CD4-positive, alpha-beta T cell treated with Interleukin-6 at 100 ng/mL for 8 hours (primary cell): Measurements from ENCODE around the gene OR52E4.

Experiments used
- DNase-seq: peaks from one replicate; pipeline ENCODE4 v3.0.0-alpha.2; 2020; ENCODE audit warnings: mixed read lengths, low spot score

The OR52E4 gene

DNA sequence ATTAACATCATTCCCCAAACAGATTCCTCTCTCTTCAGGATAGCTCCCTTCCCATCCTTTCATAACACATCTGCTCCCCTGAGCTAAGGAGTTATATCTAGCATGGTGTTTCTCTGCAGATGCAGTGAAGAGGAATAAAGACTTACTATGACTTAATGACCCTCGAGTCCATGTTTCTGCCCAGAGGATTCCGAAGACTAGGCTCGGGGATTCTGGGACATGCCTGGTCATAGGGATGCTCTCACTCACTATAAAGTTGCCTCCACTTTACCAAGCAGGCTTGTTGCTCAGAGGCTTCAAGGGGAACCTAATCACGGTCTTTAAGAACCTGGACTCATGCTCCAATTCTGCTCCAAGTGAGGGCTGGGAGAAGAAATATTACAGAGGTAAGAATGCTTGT, at the start of gene OR52E4:
OR52E4 (plus strand) TSS at position 301 of the 400 bp plus-strand sequence. CDS start 3,664 bp downstream, outside the sequence.
- DNase-seq = no peak

DNA sequence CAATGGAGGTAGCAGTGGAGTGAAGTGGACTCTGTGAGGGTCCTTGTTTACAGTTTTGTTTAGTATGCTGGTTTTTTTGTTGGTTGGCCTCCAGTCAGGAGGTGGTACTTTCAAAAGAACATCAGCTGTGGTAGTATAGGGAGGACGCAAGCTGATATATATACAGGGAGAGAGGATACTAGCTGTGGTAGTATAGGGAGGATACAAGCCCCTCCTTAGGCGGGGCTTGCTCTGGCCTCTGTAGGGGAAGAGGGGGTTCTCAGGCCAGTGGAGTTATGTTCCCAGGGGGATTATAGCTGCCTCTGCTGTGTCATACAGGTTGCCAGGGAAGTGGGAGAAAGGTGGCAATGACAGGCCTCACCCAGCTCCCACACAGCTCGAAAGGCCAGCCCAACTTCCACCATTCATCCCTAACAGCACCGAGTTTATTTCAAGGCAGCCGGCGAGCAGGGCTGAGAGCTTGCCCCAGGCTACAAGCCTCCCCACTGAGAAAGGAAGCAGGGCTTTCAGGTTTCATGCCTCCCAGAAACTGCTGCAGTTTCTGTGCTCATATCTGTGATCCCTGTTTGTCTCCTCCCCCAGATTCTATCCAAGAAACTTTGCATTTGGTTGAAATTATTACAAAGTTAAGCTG, 49.1 kb upstream of the OR52E4 start:
- no peak for DNase-seq

DNA sequence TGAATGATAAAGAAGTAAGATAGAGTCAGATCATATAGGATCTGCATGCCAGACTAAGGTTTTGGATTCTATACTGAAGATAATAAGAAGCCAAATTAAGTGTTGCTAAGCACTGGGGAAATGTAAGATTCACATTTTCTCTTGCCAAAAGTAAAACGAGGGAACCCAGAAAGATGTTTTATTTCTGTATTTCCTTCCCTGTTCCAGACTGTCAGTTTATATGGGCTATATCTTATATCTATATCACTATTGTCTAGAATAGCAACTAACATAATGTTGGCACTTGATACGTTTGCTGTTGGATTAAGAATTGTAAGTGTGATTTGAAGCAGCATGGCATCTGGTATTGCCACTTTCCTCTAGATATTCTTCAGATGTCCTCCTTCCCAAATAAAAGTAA, 47.0 kb upstream of the OR52E4 start:
- no peak for DNase-seq

GRCh38 chr11:5837695-5838094, 42.7 kb upstream of the OR52E4 start:
- DNase-seq = no peak

DNA sequence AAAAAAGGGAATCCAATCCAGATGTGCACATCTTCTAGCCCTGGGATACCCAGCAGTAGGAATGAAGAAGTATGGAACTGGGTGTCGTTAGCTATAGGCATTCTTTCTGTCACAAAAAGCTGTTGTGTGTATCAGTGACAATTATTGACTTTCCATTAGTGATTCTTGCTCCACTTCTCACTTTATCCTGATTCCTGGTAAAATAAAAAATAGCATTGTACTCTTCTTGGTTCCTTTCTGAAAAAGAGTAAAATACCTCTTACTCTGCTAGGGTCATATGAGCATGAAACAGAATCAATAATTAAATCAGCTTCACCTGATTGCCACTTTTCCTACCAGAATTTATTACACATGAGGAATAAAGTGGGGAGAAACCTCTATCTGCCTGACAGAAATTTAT, 38.6 kb upstream of the OR52E4 start, which contains the start of gene OR52E6:
OR52E6 (minus strand) TSS at position 101 of the 400 bp plus-strand sequence; CDS start at position 101, 0 bp downstream.
- no peak for DNase-seq

GRCh38 chr11:5846701-5847100, 33.7 kb upstream of the OR52E4 start:
- DNase-seq = no peak

- no peak for DNase-seq
Measured at GRCh38 chr11:5847711-5848110, 32.7 kb upstream of the OR52E4 start.

DNA sequence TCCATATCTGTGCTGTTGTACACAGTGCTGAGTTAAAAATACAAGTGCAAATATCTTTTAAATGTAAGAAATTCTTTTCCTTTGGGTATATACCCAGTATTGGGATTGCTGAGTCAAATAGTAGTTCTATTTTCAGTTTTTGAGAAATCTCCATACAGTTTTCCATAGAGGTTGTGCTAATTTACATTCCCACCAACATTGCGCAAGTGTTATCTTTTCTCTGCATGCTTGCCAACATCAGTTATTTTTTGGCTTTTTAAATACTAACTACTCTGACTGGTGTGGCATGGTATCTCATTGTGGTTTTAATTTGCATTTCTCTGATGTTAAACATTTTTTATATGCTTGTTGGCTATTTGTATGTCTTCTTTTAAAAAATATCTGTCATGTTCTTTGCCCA, 29.4 kb upstream of the OR52E4 start:
- DNase-seq = no peak

DNA sequence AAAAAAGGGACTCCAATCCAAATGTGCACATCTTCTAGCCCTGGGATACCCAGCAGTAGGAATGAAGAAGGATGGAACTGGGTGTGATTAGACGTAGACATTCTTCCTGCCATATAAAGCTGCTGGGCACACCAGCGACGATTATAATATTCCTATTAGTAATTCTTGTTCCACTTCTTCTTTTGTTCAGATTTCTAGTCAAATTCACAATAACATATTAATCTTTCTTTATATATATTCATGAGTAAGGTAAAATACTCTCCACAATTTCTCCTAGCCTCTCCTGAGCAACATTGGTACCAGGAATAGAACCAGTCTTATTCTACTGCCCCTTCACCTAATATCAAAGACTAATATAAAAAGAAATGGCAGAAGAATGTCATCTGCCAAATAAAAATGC, 22.8 kb upstream of the OR52E4 start, which contains the start of gene OR52E8:
OR52E8 (minus strand) TSS at position 101 of the 400 bp plus-strand sequence; CDS start at position 101, 0 bp downstream.
- DNase-seq = no peak

DNA sequence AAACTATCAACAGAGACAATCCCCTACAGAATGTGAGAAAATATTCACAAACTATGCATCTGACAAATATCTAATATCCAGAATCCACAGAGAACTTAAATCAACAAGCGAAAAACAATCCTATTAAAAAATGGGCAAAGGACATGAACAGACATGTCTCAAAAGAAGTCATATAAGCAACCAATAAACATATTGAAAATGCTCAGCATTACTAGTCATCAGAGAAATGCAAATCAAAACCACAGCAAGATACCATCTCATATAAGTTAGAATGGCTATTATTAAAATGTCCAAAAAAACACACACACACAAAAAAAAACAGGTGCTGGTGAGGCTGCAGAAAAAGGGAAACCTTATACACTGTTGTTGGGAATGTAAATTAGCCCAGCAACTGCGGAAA, 14.6 kb upstream of the OR52E4 start:
- no peak for DNase-seq

GRCh38 chr11:5878564-5878963, 1.9 kb upstream of the OR52E4 start:
- no peak for DNase-seq

GRCh38 chr11:5881756-5882155, 1.3 kb downstream of the OR52E4 start:
- no peak for DNase-seq

GRCh38 chr11:5887172-5887571, 6.7 kb downstream of the OR52E4 start:
- DNase-seq = no peak

DNA sequence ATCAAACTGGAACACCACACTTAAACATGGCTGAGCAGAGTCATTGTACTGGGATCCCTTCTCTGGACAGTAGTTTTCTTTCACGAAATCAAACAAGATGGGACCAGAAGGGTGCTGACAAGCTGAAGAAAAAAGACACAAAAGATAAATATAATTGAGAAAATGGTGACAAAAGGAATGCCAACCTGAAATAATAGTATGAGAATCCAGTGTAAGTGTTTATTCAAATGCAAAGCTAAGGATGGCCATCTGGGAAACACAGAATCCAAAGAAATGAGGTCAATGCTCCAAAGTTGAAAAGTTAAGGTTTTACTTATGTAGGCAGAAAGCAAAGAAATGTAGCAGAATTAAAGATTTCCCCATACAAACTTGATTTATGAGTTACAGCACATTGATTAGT, 7.2 kb downstream of the OR52E4 start:
- no peak for DNase-seq

GRCh38 chr11:5891216-5891800, 10.9 kb downstream of the OR52E4 start:
- DNase-seq = no peak

GRCh38 chr11:5892908-5893307, 12.5 kb downstream of the OR52E4 start, which contains the start of gene OR52E5:
Gene OR52E5 (plus strand): TSS chr11:5893208. CDS start chr11:5900777, 7,569 bp downstream.
- DNase-seq = no peak

GRCh38 chr11:5899534-5899933, 19.1 kb downstream of the OR52E4 start:
- no peak for DNase-seq

DNA sequence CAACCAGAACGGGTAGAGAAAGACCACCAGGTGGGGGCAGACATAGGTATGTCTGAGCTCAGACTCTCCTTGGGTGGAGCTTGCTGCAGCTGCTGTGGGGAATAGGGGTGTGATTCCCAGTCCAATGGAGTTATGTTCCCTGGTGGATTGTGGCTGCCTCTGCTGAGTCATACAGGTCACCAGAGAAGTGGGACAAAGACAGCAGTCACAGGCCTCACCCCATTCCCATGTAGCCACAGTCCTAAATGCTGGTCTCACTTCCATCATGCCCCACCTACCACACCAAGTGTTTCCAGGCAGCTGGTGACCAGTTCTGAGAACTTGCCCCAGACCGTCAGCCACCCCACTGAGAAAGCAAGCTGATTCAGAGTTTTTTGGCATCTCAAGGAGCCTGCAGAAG, 30.1 kb downstream of the OR52E4 start:
- DNase-seq = no peak

DNA sequence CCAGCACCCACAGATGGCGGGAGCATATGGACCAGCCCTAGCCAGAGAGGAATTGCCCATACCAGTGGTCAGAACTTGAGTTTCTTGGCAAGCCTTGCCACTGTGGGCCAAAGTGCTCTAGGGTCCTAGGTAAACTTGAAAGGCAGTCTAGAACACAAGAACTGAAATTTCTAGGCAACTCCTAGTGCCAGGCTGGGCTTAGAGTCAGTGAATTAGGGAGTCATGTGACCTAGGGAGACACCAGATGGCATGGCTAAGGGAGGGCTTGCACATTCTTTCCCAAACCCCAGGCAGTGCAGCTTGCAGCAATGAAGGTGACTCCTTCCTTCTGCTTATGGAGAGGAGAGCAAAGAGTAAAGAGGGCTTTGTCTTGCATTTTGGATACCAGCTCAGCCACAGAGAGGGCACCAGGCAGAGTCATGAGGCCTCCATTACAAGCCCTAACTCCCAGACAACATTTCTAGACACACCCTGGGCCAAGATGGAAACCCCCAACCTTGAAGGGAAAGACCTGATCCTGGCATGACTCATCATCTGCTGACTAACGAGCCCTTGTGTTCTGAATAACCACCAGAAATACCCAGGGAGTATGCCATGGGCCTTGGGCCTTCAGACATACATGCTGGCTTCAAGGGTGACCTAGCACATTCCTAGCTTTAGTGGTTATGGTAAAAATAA, 42.5 kb downstream of the OR52E4 start:
- DNase-seq = no peak

GRCh38 chr11:5923427-5923776, 43.0 kb downstream of the OR52E4 start:
- DNase-seq = no peak

GRCh38 chr11:5923794-5924193, 43.4 kb downstream of the OR52E4 start:
- no peak for DNase-seq

DNA sequence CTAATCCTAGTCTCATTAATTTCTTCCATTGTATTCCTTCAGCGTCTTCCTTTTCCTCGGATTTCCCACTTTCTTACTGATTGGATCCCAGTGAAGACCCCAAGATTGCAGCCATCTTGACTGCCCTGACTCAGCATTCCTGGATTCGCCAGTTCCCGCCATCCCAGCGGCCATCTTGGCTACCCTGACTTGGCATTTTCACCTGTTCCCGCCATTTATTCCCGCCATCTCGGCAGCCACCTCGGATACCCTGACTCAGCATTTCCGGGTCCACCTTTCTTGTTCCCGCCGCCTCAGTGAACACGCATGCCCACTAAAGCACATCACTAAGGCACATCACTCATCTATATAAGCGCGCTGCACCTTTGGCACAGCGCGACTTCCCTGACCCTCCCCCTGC, 47.8 kb downstream of the OR52E4 start:
- DNase-seq = no peak

DNA sequence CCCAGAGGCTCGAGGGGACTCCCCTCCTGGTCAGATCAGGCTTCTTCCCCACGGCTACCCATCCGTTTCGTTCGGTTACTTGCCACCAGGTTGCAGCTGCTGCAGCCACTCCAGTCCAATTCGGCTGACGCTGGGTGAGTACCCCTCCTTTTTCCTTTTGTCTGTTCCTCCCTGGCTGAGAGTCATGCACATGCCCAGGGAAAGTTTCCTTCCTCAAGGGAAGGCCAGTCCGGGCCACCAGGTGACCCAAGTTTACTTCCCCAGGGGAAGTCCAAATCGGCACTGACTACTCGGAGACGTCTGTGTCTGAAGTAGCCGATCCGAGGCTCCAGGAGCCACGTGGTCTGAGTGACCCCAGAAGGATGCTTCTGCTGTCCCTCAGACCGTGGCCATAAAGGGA, 48.4 kb downstream of the OR52E4 start:
- DNase-seq = no peak
